GM18870 (cell line): ENCODE data around the gene CRYBB1.

ENCODE experiments used
- ATAC-seq: cut with Tn5 transposase; IDR thresholded peaks from one replicate; pipeline ENCODE4 v1.9.1; 2021; ENCODE audit warnings: moderate library complexity; ENCODE audit not compliant: unreplicated experiment

The CRYBB1 gene

DNA sequence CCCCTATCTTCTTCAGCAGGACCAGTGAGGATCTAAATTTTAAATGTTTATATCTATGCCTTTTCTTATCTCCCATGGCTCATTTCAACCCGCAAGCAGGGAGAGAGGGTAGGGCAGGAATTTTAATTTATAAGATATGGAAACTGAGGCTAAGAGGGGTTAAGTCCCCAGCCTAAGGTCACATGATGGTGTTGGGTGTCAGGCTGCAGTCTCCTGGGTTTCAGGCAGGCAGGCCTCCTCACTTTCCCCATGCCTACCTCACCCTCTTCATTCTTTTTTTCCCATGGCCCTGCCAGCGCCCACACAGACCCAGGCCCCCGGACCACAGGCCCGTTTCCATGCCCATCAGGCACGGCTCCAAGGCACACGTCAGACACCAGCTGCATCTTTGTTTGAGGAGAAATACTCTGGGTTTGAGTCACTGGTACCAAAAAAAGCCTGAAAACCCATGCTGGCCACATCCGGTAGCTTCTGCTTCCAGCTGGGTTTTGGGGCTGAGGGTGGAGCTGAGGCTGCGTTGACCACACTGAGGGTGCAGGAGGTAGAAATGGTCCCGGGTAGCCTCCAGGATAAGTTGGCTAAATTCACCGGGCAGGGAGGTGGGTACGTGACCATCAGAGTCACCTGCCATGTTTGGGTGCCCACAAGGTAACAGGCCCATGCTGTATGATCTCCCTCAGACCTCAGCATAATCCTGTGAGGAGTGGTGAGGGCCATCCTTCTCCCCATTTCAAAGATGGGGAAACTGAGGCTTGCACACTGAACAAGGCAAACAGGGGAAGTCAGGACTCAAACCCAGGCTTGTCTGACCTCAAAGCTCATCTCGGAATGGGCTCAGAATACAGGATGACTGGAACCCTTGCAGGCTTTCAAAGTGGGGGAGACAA lies 7.5 kb downstream of the CRYBB1 start:
- peak; percentile 86 for ATAC-seq

GRCh38 chr22:26609287-26609686 lies 8.5 kb downstream of the CRYBB1 start:
- no peak for ATAC-seq

DNA sequence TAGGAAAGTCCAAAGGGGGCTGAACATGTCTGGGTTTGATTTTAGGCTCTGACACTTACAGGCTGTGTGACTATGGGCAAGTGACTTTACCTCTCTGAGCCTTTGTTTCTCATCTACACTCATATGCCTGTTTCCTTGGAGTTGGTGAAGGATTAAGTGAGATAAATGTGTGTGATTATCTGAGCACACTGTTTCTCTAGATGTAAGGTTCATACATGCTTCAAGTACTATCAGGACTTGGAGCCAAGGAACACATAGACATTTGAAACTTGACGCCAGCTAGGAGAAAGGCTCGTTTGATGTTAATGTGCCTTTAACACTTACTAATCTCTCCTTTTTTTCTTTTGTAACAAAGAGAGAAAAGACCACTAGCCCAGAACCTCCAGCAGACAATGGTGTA lies 9.7 kb downstream of the CRYBB1 start:
- no peak for ATAC-seq

DNA sequence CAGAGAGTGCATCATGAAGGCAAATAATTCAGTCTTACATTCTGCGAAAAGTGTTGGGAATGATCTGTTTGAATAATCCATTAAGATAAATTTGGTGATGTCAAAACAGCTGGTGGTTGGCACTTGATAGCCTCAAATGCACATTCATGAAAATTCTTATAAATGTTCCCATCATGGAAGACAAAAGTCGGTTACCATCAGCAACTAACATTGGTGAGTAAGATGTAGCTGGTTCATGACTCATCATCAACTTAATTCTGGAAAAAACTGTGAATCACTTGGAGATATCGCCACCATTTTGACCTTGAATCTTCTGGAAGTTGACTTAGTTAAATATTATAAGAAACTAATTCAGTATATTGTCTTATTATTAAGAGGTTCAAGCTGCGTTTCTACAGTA lies 11.2 kb downstream of the CRYBB1 start:
- no peak for ATAC-seq

- no peak for ATAC-seq
These were observed 13.5 kb downstream of the CRYBB1 start for GRCh38 chr22:26604368-26604767.

DNA sequence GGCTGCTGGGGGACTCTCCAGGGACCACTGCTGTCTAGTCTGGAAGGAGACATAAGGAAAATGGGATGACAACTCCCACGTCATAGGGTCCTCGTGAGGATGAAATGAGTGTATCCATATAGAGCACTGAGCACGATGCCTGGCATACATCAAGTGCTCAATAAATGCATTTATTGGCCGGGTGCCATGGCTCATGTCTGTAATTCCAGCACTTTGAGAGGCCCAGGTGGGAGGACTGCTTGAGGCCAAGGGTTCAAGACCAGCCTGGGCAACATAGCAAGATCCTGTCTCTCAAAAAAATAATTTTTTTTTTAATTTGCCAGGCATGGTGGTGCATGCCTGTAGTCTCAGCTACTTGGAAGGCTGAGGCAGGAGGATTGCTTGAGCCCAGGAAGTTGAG lies 15.7 kb downstream of the CRYBB1 start:
- no peak for ATAC-seq

DNA sequence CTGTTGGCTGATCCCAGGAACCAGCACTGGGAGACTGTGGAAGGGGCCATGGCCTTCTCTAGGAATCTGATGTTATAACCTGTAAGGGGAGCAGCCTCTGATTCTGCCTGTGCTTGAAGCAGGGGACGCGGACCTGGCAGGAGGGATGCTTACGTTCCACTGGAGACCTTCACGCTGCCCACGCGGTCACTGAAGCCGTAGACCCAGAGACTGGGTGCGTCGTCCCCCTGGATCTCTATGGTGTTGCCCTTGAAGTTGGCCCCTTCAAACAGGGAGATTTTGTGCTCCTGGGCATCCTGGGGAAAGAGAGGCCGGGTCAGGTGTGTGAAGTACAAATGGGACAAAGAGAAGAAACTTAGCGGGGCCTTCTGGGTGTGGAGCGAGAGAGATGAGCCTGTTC lies 16.1 kb downstream of the CRYBB1 start:
- no peak for ATAC-seq

DNA sequence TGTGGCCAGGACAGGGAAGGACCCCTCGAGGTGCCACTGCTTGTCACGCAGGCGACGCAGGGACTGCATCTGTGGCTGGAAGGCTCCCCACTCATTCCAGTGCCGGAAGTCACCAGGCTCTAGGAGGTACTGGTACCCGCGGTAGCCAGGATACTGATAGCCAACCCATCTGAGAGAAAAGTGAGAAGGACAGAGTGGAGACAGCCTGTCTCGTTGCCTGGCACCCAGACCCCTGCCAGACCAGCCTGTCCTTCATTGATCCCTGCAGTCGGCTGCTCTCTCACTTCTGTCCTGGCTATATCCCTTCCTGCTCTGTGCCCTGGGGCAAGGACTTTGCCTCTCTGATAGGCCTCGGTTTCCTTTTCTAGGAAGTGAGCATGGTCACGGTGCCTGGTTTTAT lies 18.3 kb downstream of the CRYBB1 start:
- ATAC-seq, result no peak

- no peak for ATAC-seq
These were observed 20.3 kb downstream of the CRYBB1 start for GRCh38 chr22:26597480-26597879.

GRCh38 chr22:26597026-26597425 lies 20.8 kb downstream of the CRYBB1 start:
- no peak for ATAC-seq

GRCh38 chr22:26593763-26594162 lies 24.1 kb downstream of the CRYBB1 start:
- ATAC-seq, result no peak

DNA sequence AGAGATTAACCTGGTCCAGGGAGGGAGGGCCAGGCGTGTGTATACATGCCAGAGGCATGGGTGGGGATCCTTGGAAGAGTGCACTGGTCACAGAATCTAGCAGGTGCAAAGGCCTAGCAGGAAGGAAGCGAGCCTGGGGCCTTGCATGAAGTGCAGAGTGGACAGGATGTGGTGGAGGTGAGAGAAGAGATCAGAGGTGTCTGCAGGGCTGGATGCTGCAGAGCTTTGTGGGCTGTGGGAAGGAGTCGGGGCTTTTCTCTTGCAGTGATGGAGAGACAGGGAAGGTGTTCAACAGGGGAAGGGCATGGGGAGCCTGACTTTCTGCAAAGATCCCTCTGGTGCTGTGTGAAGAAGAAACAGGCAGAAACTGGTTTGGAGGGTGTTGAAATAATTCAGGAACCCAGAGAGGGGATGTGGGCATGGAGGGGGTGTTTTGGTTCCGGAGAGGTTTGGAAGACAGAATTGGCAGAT lies 25.4 kb downstream of the CRYBB1 start:
- ATAC-seq, result peak; percentile 49

DNA sequence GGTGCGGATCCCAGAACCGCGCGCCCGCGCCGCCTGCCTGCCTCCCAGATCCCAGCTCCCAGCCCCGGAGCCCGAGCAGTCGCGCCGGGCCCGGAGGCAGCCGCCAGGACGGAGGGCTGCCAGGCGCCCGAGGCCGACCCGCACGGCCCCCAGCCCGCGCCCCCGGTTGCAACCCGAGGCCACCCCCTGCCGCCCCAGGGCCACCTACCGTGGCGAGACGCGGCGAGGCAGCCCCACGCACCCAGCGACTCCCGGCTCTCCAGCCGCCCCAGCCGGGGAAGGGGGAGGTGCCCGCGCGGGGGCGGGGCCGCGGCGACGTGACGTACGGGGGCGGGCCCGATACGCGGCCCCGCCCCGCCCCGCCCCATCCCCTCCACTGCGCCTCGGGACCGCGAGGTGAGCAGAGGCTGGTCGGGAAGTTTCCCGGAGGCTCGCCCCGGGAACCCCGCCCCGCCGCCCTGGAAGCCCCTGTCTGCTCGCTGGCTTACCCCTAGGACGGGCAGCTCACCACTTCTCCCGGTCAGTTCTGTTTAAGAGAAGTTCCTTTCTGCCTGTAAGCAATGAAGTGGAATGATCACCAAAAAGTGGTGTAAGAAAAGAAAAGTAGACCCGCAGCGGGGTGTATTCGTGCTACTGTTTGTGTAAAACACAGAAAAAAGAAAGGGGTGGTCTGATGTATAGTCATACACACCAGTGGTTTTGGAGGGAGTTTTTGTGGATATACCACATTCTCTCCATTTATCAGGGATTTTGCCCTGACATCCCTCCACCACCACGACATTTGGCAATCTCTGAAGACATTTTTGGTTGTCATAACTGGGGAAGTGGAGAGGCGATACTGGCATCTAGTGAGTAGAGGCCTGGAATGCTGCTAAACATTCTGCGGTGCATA lies 27.7 kb downstream of the CRYBB1 start, which contains the start of gene TPST2:
Gene TPST2, minus strand, starts transcription at position 288 of the 892 bp plus-strand sequence. CDS start 48,502 bp downstream, outside the sequence.
- no peak for ATAC-seq

DNA sequence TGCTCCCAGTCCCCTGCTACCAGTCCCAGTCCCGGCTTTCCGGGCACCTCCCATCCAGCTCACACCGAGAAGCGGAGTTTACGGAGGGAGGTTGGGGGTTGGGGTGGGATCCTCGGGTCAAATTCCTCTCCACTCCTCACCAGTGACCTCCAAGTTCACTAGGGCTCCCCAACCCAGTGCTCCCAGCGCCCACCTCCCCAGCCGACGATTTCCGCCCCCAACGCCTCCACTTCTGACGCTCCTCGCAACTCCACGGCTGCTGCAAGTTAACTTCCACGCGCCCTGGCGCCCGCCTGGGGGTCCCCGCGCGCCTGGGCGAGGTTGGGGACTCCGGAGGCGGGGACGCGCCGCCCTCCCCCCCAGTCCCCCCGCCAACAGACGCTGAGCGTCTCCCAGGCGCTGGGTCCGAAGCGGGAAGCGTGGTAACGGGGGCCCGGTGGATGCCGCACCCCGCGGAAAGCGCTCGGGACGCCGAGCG lies 28.4 kb downstream of the CRYBB1 start:
- no peak for ATAC-seq

GRCh38 chr22:26588729-26589366 lies 29.0 kb downstream of the CRYBB1 start:
- ATAC-seq, result no peak

DNA sequence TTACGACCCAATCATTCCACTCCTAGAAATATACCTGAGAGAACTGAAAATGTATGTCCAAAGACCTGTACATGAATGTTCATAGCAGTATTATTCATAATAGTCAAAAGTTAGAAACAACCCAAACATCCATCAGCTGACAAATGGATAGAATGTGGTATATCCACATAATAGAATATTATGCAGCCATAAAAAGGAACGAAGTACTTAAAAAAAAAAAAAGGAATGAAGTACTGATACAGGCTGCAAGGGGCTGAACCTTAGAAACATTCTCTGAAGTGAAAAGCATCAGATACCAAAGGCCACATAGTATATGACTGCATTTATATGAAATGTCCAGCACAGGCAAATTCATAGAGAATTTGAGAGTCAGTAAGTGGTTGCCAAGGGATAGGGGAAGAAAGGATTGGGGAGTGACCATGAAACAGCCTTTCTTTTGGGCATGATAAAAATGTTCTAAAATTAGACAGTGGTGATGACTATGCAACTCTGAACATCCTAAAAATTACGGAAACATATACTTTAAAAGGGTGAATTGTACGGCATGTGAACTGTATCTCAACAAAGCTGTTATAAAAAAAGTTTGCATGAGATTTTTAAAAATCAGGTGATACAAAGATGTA lies 29.7 kb downstream of the CRYBB1 start:
- ATAC-seq, result no peak

DNA sequence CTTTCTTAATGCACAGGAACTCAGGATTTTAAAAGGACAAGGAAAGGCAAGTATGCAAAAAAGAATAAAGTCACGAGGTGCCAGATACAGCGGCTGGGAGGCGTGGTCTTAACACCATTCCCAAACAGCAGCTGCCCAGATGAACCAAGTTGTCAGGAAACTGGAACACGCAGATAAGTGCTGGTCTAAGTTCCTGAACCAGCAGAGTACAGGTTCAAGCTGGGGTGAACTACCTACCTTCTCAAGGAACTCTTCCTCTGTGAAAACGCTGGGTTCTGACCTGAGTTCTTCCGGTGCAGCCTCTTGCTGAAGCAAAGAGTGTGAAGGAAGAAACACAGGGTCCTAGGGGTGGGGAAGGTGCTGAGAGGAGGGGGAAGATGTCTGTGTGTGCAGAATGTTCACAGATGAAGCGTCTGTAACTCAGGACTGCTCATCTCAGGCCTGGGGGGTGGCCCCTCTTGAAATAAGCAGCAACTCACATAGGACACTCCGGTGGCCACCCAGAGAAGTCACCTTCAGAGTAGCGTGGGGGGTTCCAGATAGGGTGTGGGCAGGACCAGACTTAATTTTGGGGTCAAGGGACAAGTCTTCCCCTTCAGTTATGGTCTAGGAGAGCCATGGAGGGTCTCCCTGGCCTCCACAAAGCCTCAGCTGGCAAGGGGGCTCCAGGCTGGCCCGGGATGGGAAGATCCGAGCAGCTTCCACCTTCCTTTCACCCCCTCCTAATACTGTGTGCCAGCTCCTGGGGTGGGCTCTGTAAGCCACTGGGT lies 31.1 kb downstream of the CRYBB1 start:
- no peak for ATAC-seq

GRCh38 chr22:26585104-26585790 lies 32.6 kb downstream of the CRYBB1 start:
- no peak for ATAC-seq

DNA sequence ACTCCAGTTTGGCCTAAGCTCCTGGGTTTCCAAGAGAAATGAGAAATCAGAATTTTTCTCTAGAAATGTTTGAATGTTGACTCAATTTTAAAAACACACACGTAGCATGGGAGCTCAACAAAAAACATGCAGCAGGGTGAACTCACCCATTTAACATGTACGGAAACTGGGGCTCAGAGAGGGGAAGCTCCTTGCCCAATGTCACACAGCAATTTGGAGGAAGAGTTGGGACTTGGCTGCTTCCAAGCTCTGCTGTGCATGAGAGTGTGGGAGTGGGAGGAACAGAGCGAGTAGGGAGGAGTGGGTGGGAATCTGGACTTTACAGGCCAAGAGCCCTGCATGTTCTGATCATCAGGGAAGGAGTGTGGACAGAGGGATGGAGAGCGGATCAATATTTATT lies 33.8 kb downstream of the CRYBB1 start:
- ATAC-seq, result no peak
